Measurements from ENCODE around the gene TMEM97. TPM values are rescaled to one million over a fixed set of nuclear protein-coding genes. Genes with fewer than 3 reads are reported as not detected.

The TMEM97 gene
- total and polyA plus RNA-seq, 2 experiments from 2014 or later, result 101 to 216 TPM

DNA sequence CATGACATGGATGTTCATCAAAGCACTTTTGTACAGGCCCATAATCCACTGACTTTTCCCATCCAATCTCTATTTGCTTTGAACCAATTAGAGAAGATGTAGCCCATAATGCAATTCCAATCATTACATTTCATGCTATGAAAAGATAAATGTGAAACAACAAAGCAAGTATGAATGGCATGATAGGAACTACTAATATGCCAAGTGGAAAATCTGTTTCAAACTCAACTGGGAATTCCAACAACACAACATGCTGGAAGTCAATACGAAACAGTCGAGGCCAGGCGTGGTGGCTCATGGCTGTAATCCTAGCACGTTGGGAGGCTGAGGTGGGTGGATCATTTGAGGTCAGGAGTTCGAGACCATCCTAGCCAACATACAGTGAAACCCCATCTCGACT lies 39.6 kb upstream of the TMEM97 start:
- no peaks in the 10 kb centered on the region for H3K36me3 Mint-ChIP-seq (ENCODE audit: low read depth)
- H3K9me2 ChIP-seq (ENCODE audit: insufficient read depth), result 0 out of 2 replicates have a peak, but pooled peaks cover 5% of the 10 kb centered on the region

More for the DNA sequence above, 39.6 kb upstream of the TMEM97 start:
- H3F3A ChIP-seq (replicated peaks; ENCODE audit: low read depth), result no peaks in the 10 kb centered on the region
- DNase-seq (ENCODE audit: low spot score), result no peak
- Mint-ChIP-seq H3K9me3 (no peaks in the 10 kb centered on the region), H3K4me1 (peaks cover 14% of the 10 kb centered on the region), H3K27ac (no peak overlapping the region), H3K27me3 (ENCODE audit: insufficient read depth, low read depth, poor library complexity) (no peaks in the 10 kb centered on the region), H3K4me3 (no peak overlapping the region)
- ATAC-seq, result no peak
- H2AFZ ChIP-seq, result no peak overlapping the region
- no peaks in the 10 kb centered on the region for H3K36me3 ChIP-seq (ENCODE audit: insufficient read depth)
- no peaks in the 10 kb centered on the region for H4K20me1 ChIP-seq (replicated peaks; ENCODE audit: insufficient read depth)
- no peaks in the 10 kb centered on the region for H3K27me3 ChIP-seq (ENCODE audit: insufficient read depth)
- H3K4me2 ChIP-seq, result no peak overlapping the region
- no peak overlapping the region for H3K27ac ChIP-seq (ENCODE audit: low read depth)
- H3K79me2 ChIP-seq (replicated peaks; ENCODE audit: insufficient read depth), result no peaks in the 10 kb centered on the region
- TF ChIP-seq, protein P1, sequence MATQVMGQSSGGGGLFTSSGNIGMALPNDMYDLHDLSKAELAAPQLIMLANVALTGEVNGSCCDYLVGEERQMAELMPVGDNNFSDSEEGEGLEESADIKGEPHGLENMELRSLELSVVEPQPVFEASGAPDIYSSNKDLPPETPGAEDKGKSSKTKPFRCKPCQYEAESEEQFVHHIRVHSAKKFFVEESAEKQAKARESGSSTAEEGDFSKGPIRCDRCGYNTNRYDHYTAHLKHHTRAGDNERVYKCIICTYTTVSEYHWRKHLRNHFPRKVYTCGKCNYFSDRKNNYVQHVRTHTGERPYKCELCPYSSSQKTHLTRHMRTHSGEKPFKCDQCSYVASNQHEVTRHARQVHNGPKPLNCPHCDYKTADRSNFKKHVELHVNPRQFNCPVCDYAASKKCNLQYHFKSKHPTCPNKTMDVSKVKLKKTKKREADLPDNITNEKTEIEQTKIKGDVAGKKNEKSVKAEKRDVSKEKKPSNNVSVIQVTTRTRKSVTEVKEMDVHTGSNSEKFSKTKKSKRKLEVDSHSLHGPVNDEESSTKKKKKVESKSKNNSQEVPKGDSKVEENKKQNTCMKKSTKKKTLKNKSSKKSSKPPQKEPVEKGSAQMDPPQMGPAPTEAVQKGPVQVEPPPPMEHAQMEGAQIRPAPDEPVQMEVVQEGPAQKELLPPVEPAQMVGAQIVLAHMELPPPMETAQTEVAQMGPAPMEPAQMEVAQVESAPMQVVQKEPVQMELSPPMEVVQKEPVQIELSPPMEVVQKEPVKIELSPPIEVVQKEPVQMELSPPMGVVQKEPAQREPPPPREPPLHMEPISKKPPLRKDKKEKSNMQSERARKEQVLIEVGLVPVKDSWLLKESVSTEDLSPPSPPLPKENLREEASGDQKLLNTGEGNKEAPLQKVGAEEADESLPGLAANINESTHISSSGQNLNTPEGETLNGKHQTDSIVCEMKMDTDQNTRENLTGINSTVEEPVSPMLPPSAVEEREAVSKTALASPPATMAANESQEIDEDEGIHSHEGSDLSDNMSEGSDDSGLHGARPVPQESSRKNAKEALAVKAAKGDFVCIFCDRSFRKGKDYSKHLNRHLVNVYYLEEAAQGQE (IDR thresholded peaks at IDR 0.05; ENCODE audit: unreplicated experiment), result no peak
- no peak for TF ChIP-seq ZNF331 (CRISPR knock-in tag; IDR thresholded peaks at IDR 0.05; ENCODE audit: low read depth)
- TF ChIP-seq EZH2 (IDR thresholded peaks at IDR 0.05; ENCODE audit: low read depth, unreplicated experiment), result no peak
- no peak for TF ChIP-seq EZH2phosphoT487 (IDR thresholded peaks at IDR 0.05; ENCODE audit: unreplicated experiment)
- no peak for TF ChIP-seq STAT1 (IDR thresholded peaks at IDR 0.05; ENCODE audit: unreplicated experiment)
- TF ChIP-seq, protein P2, sequence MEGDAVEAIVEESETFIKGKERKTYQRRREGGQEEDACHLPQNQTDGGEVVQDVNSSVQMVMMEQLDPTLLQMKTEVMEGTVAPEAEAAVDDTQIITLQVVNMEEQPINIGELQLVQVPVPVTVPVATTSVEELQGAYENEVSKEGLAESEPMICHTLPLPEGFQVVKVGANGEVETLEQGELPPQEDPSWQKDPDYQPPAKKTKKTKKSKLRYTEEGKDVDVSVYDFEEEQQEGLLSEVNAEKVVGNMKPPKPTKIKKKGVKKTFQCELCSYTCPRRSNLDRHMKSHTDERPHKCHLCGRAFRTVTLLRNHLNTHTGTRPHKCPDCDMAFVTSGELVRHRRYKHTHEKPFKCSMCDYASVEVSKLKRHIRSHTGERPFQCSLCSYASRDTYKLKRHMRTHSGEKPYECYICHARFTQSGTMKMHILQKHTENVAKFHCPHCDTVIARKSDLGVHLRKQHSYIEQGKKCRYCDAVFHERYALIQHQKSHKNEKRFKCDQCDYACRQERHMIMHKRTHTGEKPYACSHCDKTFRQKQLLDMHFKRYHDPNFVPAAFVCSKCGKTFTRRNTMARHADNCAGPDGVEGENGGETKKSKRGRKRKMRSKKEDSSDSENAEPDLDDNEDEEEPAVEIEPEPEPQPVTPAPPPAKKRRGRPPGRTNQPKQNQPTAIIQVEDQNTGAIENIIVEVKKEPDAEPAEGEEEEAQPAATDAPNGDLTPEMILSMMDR (conservative IDR thresholded peaks at IDR 0.05; ENCODE audit: low read depth in 2 of 2), result no peak
- TF ChIP-seq POLR2AphosphoS5 (IDR thresholded peaks at IDR 0.05; ENCODE audit: low read depth), result no peak
- TF ChIP-seq CREB1 (CRISPR knock-in tag; IDR thresholded peaks at IDR 0.05; ENCODE audit: low read depth), result no peak
- no peak for TF ChIP-seq ZNF114 (CRISPR knock-in tag; IDR thresholded peaks at IDR 0.05)
- TF ChIP-seq, protein P3, sequence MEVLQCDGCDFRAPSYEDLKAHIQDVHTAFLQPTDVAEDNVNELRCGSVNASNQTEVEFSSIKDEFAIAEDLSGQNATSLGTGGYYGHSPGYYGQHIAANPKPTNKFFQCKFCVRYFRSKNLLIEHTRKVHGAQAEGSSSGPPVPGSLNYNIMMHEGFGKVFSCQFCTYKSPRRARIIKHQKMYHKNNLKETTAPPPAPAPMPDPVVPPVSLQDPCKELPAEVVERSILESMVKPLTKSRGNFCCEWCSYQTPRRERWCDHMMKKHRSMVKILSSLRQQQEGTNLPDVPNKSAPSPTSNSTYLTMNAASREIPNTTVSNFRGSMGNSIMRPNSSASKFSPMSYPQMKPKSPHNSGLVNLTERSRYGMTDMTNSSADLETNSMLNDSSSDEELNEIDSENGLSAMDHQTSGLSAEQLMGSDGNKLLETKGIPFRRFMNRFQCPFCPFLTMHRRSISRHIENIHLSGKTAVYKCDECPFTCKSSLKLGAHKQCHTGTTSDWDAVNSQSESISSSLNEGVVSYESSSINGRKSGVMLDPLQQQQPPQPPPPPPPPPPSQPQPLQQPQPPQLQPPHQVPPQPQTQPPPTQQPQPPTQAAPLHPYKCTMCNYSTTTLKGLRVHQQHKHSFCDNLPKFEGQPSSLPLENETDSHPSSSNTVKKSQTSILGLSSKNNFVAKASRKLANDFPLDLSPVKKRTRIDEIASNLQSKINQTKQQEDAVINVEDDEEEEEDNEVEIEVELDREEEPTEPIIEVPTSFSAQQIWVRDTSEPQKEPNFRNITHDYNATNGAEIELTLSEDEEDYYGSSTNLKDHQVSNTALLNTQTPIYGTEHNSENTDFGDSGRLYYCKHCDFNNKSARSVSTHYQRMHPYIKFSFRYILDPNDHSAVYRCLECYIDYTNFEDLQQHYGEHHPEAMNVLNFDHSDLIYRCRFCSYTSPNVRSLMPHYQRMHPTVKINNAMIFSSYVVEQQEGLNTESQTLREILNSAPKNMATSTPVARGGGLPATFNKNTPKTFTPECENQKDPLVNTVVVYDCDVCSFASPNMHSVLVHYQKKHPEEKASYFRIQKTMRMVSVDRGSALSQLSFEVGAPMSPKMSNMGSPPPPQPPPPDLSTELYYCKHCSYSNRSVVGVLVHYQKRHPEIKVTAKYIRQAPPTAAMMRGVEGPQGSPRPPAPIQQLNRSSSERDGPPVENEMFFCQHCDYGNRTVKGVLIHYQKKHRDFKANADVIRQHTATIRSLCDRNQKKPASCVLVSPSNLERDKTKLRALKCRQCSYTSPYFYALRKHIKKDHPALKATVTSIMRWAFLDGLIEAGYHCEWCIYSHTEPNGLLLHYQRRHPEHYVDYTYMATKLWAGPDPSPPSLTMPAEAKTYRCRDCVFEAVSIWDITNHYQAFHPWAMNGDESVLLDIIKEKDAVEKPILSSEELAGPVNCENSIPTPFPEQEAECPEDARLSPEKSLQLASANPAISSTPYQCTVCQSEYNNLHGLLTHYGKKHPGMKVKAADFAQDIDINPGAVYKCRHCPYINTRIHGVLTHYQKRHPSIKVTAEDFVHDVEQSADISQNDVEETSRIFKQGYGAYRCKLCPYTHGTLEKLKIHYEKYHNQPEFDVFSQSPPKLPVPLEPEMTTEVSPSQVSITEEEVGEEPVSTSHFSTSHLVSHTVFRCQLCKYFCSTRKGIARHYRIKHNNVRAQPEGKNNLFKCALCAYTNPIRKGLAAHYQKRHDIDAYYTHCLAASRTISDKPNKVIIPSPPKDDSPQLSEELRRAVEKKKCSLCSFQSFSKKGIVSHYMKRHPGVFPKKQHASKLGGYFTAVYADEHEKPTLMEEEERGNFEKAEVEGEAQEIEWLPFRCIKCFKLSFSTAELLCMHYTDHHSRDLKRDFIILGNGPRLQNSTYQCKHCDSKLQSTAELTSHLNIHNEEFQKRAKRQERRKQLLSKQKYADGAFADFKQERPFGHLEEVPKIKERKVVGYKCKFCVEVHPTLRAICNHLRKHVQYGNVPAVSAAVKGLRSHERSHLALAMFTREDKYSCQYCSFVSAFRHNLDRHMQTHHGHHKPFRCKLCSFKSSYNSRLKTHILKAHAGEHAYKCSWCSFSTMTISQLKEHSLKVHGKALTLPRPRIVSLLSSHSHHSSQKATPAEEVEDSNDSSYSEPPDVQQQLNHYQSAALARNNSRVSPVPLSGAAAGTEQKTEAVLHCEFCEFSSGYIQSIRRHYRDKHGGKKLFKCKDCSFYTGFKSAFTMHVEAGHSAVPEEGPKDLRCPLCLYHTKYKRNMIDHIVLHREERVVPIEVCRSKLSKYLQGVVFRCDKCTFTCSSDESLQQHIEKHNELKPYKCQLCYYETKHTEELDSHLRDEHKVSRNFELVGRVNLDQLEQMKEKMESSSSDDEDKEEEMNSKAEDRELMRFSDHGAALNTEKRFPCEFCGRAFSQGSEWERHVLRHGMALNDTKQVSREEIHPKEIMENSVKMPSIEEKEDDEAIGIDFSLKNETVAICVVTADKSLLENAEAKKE (CRISPR knock-in tag; IDR thresholded peaks at IDR 0.05), result no peak
- H3K4me3 ChIP-seq, result no peak overlapping the region
- no peaks in the 10 kb centered on the region; the same call in 1 of the 2 replicates for H3K4me1 ChIP-seq (ENCODE audit: insufficient read depth)

Data from GM23338 (cell line).